AG04450 (cell line): Measurements from ENCODE around the gene ENDOU. TPM values are rescaled to one million over a fixed set of nuclear protein-coding genes. Genes with fewer than 3 reads are reported as not detected.
A peak's percentile ranks its signal among the peaks of the same experiment; 100 is the strongest.

ENCODE experiments used
- CTCF ChIA-PET: fragments of 300-600, 350-600 bp; formaldehyde crosslinking; extraction: SDS; loops from one replicate; lab custom pipeline; 2022; ENCODE audit warnings: antibody characterized with exemption, inconsistent platforms; lab: Charles Lee
- POLR2A ChIA-PET: fragments of 350-600 bp; formaldehyde crosslinking; extraction: SDS; loops from one replicate; lab custom pipeline; 2021; ENCODE audit warnings: antibody characterized with exemption, inconsistent platforms; lab: Yijun Ruan, JAX
- DNase-seq: peaks from one replicate; pipeline ENCODE4 v3.0.0-alpha.2; 2011; ENCODE audit warnings: low read depth, low spot score
- H3K27ac ChIP-seq: one replicate; pipeline ENCODE4 v1.5.1; 2012; ENCODE audit warnings: low read depth, low read length, control low read depth
- H3K27me3 ChIP-seq: one replicate; pipeline ENCODE4 v1.6.0; 2012; ENCODE audit warnings: low read length; ENCODE audit not compliant: control insufficient read depth, insufficient read depth
- H3K4me3 ChIP-seq: 2 replicates; pipeline ENCODE4 v1.5.1; 2011; ENCODE audit warnings: mild to moderate bottlenecking, low read depth, low read length, control low read depth
- H3K9me3 ChIP-seq: 2 replicates; pipeline ENCODE4 v1.5.1; 2012; ENCODE audit warnings: low read length; ENCODE audit not compliant: control insufficient read depth, insufficient read depth
- CTCF ChIP-seq: IDR thresholded peaks from 2 replicates; pipeline ENCODE4 v1.5.1; 2011; ENCODE audit warnings: low read depth, low read length, control low read depth, inconsistent platforms
- polyA plus RNA-seq: library from polyadenylated mRNA; depleted of rRNA; stranded (reverse); fragments of >200 nt; gene quantifications from 2 replicates; pipeline ENCODE4 v1.2.3, GENCODE V29; 2011

Gene ENDOU
- polyA plus RNA-seq, 1 experiment, result 0.10 TPM

GRCh38 chr12:47757840-47758583, 32.7 kb upstream of the ENDOU start:
- ChIA-PET POLR2A (interaction anchor here (0.6 to 1.3 kb wide), 3 partner anchors 15 to 88 kb away, joined by 3 to 4 read pairs (median 3); no protein-coding TSS in a partner anchor), CTCF (interaction anchor here (0.8 to 13.2 kb wide), 9 partner anchors 9 to 80 kb away, joined by 3 to 116 read pairs (median 6); partner anchors contain the start of genes ENDOU, RPAP3 and SLC48A1)
- TF ChIP-seq CTCF, result no peak
- DNase-seq, result no peak
- Histone ChIP-seq H3K9me3 (no peaks in the 10 kb centered on the region; the same call in 1 of the 2 replicates), H3K27ac (no peak overlapping the region), H3K4me3 (peak overlapping the region; percentile 69), H3K27me3 (no peaks in the 10 kb centered on the region)

GRCh38 chr12:47757364-47757839, 32.1 kb upstream of the ENDOU start:
- POLR2A ChIA-PET, result interaction anchor here (0.7 kb wide), 1 partner anchor 1200 kb away, joined by 3 read pairs; the partner anchor contains the start of gene ARF3
- no peaks in the 10 kb centered on the region for H3K27me3 ChIP-seq
- DNase-seq, result no peak
- H3K9me3 ChIP-seq, result no peaks in the 10 kb centered on the region; the same call in 1 of the 2 replicates
- CTCF ChIA-PET, result interaction anchor here (1.2 to 13.2 kb wide), 6 partner anchors 10 to 81 kb away, joined by 3 to 116 read pairs (median 11); partner anchors contain the start of gene SLC48A1
- H3K4me3 ChIP-seq, result 0 out of 2 replicates have a peak overlapping the region, but pooled peaks have one; percentile 4
- H3K27ac ChIP-seq, result no peak overlapping the region
- no peak for TF ChIP-seq CTCF

DNA sequence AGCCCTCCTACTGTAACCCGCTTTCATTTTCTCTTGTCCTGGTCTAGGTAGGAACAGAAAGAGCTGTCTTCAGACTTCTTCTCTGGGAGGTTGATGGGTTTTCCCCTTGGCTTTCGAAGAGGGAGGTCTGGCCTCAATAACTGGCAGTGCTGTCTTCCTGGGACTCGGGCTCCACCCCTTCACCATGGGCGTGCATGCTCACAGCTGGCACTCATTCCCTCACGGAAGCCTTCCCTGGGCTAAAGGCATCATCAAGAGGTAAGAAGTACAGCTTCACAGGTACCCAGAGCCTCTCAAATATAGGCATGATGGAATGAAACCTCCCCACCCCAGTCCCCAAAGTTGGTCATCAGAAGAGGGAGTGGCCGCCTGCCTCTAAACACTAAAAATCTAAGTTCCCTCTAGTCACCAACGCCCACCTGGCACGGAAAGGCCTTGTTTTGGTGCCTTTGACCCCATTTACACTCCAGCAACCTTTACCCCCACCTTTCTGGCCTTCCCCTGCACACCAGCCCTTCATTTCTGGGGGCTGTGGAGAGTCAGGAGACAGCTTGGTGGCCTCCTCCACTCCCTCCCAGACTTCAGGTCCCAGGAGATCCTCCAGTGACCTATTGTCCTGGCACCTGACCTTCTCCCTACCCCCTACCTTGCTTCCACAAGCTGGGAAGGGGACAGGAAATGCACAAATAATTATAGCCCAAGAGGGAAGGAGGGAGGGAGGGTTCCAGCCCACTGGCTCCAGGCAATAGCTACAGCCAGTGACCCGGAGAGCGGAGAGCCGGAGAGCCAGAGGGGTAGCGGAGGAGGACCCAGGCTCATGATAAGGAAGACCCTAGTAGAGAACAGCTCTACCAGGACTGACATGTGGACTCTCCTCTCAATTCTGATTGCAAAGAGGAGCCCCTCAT, 30.6 kb upstream of the ENDOU start:
- TF ChIP-seq CTCF, result no peak
- POLR2A ChIA-PET, result no interaction called here
- CTCF ChIA-PET, result interaction anchor here (1.4 to 13.2 kb wide), 3 partner anchors 13 to 17 kb away, joined by 3 to 116 read pairs (median 6); partner anchors contain the start of gene SLC48A1
- no peaks in the 10 kb centered on the region for H3K27me3 ChIP-seq
- no peak for DNase-seq
- no peaks in the 10 kb centered on the region; the same call in 1 of the 2 replicates for H3K9me3 ChIP-seq
- H3K27ac ChIP-seq, result no peak overlapping the region
- no peak overlapping the region for H3K4me3 ChIP-seq

DNA sequence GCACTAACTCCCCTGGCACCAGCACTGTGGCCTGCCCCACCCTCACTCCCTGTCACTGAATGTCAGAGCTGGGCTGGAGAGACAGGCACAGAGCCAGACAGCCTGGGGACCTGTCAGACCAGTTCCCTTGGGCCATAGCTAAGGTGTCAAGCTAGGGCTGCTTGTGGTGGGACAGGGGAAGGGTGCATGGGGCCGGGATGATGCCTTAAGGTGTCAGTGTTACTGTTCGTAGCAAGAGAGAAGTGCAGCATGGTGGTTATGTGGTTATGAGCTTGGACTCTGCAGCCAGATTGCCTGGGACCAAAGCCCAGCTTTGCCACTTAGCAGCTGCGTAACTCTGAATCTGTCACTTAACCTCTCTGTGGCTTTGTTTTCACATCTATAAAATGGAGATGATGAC, 29.6 kb upstream of the ENDOU start:
- TF ChIP-seq CTCF, result no peak
- POLR2A ChIA-PET, result no interaction called here
- CTCF ChIA-PET, result interaction anchor here (1.4 to 13.2 kb wide), 2 partner anchors 12 to 15 kb away, joined by 3 to 116 read pairs; no protein-coding TSS in a partner anchor
- Histone ChIP-seq H3K27me3 (no peaks in the 10 kb centered on the region), H3K4me3 (no peak overlapping the region), H3K27ac (no peak overlapping the region), H3K9me3 (no peaks in the 10 kb centered on the region; the same call in 1 of the 2 replicates)
- DNase-seq, result no peak
